Measurements from ENCODE around the gene LGALS14. TPM values are rescaled to one million over a fixed set of nuclear protein-coding genes. Genes with fewer than 3 reads are reported as not detected.

The LGALS14 gene
- total RNA-seq, 1 experiment from 2014 or later = not detected

DNA sequence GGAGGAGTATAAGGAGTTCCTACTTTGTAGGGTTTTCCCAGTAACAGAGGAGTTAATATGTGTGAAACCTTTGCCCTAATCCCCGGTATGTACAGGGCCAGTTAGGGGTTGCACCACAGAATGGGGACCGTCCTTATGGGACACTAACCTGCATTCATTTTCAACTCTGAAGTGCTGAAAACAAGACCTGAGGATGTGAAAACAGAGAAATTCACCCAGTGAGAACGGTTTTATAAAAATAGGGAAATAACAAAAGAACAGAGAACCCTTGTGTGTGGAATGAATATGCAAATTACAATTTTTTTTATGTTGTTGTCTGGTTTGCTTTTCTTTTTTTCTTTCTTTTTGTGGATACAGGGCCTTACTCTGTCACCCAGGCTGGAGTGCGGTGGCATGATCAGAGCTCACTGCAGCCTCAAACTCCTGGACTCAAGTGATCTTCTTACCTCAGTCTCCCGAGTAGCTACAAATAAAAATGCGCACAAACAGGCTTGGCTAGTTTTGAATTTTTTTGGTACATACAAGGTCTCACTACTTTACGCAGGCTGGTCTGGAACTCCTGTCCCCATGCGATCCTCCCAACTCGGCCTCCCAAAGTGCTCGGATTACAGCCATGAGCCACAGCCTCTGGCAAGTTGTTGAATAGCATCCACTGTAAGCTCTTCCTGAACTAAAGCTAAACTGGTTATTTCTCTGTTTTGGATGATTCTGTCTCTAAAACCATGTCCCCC lies 23.0 kb downstream of the LGALS14 start:
- Histone ChIP-seq H2AFZ (ENCODE audit: low read depth, low read length, poor library complexity, severe bottlenecking) (no peak overlapping the region), H3K27ac (ENCODE audit: low read depth, low read length) (no peak overlapping the region), H3K4me1 (ENCODE audit: control insufficient read depth in 1 of 2, insufficient read depth in 2 of 2, low read length in 2 of 2) (no peaks in the 10 kb centered on the region), H4K20me1 (ENCODE audit: insufficient read depth) (no peaks in the 10 kb centered on the region), H3K36me3 (ENCODE audit: control insufficient read depth in 1 of 2, insufficient read depth in 2 of 2, low read length in 2 of 2) (no peaks in the 10 kb centered on the region), H3K27me3 (ENCODE audit: insufficient read depth, low read length) (peaks cover 62% of the 10 kb centered on the region), H3K9me2 (ENCODE audit: insufficient read depth) (no peaks in the 10 kb centered on the region), H3K4me2 (ENCODE audit: low read length) (no peak overlapping the region), H3K4me3 (replicated peaks in 1 of 2; ENCODE audit: low read depth in 1 of 2, low read length in 2 of 2) (no peak overlapping the region), H3K79me2 (ENCODE audit: insufficient read depth, low read length) (no peaks in the 10 kb centered on the region), H3K9me3 (ENCODE audit: control insufficient read depth in 1 of 2, insufficient read depth in 1 of 2, low read depth in 1 of 2, low read length in 2 of 2) (no peaks in the 10 kb centered on the region), H3K9ac (ENCODE audit: low read length) (no peak overlapping the region)
- ATAC-seq = no peak
- no peak for DNase-seq (ENCODE audit: low read depth, low spot score)
- ChIA-PET RAD21 (ENCODE audit: low non-redundant PET in 1 of 2, low total read pairs in 2 of 2, uncharacterized antibody in 2 of 2, unreplicated experiment in 2 of 2) (no interaction called here), CTCF (no interaction called here), POLR2A (no interaction called here)
- no TSS peak for BruUV-seq (replicated peaks)
- no peak for TF ChIP-seq YY1 (IDR thresholded peaks at IDR 0.05; ENCODE audit: extremely low read depth, insufficient replicate concordance, low read depth, low read length)
- TF ChIP-seq JUND (IDR thresholded peaks at IDR 0.05) = no peak
- no peak for TF ChIP-seq EZH2phosphoT487 (IDR thresholded peaks at IDR 0.05; ENCODE audit: borderline replicate concordance)
- TF ChIP-seq TCF7L2 (IDR thresholded peaks at IDR 0.05; ENCODE audit: borderline replicate concordance, extremely low read depth, insufficient read depth, insufficient read length) = no peak
- TF ChIP-seq ELF1 (IDR thresholded peaks at IDR 0.05; ENCODE audit: borderline replicate concordance, low read depth) = no peak
- no peak for TF ChIP-seq ZFX (IDR thresholded peaks at IDR 0.05)
- TF ChIP-seq CBX3 (IDR thresholded peaks at IDR 0.05; ENCODE audit: low read depth) = no peak
- no peak for TF ChIP-seq POLR2AphosphoS5 (IDR thresholded peaks at IDR 0.05; ENCODE audit: low read depth, low read length)
- TF ChIP-seq, protein P1, sequence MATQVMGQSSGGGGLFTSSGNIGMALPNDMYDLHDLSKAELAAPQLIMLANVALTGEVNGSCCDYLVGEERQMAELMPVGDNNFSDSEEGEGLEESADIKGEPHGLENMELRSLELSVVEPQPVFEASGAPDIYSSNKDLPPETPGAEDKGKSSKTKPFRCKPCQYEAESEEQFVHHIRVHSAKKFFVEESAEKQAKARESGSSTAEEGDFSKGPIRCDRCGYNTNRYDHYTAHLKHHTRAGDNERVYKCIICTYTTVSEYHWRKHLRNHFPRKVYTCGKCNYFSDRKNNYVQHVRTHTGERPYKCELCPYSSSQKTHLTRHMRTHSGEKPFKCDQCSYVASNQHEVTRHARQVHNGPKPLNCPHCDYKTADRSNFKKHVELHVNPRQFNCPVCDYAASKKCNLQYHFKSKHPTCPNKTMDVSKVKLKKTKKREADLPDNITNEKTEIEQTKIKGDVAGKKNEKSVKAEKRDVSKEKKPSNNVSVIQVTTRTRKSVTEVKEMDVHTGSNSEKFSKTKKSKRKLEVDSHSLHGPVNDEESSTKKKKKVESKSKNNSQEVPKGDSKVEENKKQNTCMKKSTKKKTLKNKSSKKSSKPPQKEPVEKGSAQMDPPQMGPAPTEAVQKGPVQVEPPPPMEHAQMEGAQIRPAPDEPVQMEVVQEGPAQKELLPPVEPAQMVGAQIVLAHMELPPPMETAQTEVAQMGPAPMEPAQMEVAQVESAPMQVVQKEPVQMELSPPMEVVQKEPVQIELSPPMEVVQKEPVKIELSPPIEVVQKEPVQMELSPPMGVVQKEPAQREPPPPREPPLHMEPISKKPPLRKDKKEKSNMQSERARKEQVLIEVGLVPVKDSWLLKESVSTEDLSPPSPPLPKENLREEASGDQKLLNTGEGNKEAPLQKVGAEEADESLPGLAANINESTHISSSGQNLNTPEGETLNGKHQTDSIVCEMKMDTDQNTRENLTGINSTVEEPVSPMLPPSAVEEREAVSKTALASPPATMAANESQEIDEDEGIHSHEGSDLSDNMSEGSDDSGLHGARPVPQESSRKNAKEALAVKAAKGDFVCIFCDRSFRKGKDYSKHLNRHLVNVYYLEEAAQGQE (IDR thresholded peaks at IDR 0.05; ENCODE audit: low read depth) = no peak
- no peak for TF ChIP-seq FOSL1 (IDR thresholded peaks at IDR 0.05; ENCODE audit: low read depth)
- TF ChIP-seq POLR2A (IDR thresholded peaks at IDR 0.05; ENCODE audit: borderline replicate concordance, extremely low read depth, insufficient read depth, insufficient read length) = no peak
- no peak for TF ChIP-seq SP1 (IDR thresholded peaks at IDR 0.05; ENCODE audit: low read depth)
- no peak for TF ChIP-seq SRF (IDR thresholded peaks at IDR 0.05; ENCODE audit: low read depth)
- TF ChIP-seq CEBPB (IDR thresholded peaks at IDR 0.05; ENCODE audit: low read depth) = no peak
- TF ChIP-seq, protein P2, sequence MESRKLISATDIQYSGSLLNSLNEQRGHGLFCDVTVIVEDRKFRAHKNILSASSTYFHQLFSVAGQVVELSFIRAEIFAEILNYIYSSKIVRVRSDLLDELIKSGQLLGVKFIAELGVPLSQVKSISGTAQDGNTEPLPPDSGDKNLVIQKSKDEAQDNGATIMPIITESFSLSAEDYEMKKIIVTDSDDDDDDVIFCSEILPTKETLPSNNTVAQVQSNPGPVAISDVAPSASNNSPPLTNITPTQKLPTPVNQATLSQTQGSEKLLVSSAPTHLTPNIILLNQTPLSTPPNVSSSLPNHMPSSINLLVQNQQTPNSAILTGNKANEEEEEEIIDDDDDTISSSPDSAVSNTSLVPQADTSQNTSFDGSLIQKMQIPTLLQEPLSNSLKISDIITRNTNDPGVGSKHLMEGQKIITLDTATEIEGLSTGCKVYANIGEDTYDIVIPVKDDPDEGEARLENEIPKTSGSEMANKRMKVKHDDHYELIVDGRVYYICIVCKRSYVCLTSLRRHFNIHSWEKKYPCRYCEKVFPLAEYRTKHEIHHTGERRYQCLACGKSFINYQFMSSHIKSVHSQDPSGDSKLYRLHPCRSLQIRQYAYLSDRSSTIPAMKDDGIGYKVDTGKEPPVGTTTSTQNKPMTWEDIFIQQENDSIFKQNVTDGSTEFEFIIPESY (IDR thresholded peaks at IDR 0.05; ENCODE audit: extremely low read depth, insufficient replicate concordance, low read length) = no peak
- TF ChIP-seq, protein P3, sequence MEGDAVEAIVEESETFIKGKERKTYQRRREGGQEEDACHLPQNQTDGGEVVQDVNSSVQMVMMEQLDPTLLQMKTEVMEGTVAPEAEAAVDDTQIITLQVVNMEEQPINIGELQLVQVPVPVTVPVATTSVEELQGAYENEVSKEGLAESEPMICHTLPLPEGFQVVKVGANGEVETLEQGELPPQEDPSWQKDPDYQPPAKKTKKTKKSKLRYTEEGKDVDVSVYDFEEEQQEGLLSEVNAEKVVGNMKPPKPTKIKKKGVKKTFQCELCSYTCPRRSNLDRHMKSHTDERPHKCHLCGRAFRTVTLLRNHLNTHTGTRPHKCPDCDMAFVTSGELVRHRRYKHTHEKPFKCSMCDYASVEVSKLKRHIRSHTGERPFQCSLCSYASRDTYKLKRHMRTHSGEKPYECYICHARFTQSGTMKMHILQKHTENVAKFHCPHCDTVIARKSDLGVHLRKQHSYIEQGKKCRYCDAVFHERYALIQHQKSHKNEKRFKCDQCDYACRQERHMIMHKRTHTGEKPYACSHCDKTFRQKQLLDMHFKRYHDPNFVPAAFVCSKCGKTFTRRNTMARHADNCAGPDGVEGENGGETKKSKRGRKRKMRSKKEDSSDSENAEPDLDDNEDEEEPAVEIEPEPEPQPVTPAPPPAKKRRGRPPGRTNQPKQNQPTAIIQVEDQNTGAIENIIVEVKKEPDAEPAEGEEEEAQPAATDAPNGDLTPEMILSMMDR (IDR thresholded peaks at IDR 0.05 in 2 of 3, conservative IDR thresholded peaks at IDR 0.05 in 1 of 3; ENCODE audit: borderline replicate concordance in 1 of 3, insufficient read depth in 1 of 3, low read depth in 2 of 3, low read length in 2 of 3) = no peak
- TF ChIP-seq ZNF274 (IDR thresholded peaks at IDR 0.05; ENCODE audit: low read depth, low read length) = no peak
- no peak for TF ChIP-seq EGR1 (IDR thresholded peaks at IDR 0.05; ENCODE audit: low read depth)
- intact Hi-C loops (cut with micrococcal nuclease) = no loop called here
